ENCODE data around the gene RPL7A.

The RPL7A gene

DNA sequence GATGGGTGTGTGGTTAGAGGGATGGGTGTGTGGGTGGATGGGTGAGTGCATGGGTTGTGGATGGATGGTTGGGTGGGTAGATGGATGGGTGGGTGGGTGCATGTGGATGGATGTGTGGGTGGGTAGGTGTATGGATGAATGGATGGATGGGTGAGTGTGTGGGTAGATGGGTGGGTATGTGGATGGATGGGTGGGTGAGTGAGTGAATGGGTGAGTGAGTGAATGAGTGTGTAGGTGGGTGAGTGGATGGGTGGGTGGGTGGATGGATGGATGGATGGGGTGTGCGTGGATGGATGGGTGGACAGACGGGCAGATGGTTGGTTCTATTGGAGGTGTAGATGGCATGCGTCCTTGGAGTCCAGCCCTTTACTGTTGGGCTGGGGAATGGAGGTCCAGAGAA is 45.4 kb downstream of the RPL7A start:
- no peak overlapping the region for H3K4me3 ChIP-seq (ENCODE audit: low read depth, low read length)
- TF ChIP-seq, protein P1, sequence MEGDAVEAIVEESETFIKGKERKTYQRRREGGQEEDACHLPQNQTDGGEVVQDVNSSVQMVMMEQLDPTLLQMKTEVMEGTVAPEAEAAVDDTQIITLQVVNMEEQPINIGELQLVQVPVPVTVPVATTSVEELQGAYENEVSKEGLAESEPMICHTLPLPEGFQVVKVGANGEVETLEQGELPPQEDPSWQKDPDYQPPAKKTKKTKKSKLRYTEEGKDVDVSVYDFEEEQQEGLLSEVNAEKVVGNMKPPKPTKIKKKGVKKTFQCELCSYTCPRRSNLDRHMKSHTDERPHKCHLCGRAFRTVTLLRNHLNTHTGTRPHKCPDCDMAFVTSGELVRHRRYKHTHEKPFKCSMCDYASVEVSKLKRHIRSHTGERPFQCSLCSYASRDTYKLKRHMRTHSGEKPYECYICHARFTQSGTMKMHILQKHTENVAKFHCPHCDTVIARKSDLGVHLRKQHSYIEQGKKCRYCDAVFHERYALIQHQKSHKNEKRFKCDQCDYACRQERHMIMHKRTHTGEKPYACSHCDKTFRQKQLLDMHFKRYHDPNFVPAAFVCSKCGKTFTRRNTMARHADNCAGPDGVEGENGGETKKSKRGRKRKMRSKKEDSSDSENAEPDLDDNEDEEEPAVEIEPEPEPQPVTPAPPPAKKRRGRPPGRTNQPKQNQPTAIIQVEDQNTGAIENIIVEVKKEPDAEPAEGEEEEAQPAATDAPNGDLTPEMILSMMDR (IDR thresholded peaks at IDR 0.05; ENCODE audit: low read depth, low read length): no peak

DNA sequence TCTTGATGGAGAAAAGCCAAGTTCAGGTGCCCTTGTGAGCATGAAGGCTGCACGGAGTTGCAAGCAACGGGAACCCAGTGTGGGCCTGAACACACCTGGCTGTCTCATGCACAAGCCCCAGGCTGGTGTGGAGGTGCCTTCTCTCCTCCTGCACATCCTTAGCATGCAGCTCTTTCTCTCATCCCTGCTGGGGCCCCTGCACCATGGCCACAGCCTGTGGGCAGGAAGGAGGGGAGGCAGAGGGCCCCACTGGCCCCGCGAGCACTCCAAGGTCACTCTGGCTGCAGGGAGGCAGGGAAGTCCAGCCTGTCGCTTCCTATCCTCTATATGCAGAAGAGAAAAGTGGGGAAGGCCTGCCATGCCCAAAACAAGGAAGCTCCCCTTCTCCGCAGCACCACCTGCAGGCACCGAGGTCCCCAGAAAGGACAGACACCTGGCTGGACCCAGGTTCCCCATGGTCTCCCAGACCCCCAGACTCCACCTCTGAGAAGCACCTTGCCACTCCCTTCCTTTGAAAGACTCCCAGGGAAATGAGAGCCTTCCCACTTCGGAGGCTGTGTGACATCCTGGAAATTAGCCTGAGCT is 46.8 kb downstream of the RPL7A start:
- TF ChIP-seq, protein P1 (IDR thresholded peaks at IDR 0.05; ENCODE audit: low read depth, low read length): no peak
- no peak overlapping the region for H3K4me3 ChIP-seq (ENCODE audit: low read depth, low read length)

DNA sequence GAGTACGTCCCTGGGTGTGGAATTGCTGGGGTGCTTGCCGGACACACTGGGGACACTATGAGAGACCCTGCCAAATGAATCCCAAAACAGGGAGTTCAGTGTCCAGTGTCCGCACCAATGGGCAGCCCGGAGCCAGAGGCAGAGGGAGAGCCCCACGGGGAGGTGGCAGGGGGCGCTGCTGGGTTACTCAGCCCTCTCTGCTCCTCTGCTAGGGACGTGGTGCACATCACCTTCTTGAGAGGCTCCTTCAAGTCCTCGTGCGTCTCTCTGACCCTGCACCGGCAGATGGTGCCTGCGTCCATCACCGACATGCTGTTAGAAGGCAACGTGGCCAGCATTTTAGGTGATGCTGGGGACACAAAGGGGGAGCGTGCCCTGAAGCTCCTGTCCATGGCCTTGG is 48.9 kb downstream of the RPL7A start:
- no peak overlapping the region for H3K4me3 ChIP-seq (ENCODE audit: low read depth, low read length)
- TF ChIP-seq, protein P1 (IDR thresholded peaks at IDR 0.05; ENCODE audit: low read depth, low read length): peak; percentile 45

DNA sequence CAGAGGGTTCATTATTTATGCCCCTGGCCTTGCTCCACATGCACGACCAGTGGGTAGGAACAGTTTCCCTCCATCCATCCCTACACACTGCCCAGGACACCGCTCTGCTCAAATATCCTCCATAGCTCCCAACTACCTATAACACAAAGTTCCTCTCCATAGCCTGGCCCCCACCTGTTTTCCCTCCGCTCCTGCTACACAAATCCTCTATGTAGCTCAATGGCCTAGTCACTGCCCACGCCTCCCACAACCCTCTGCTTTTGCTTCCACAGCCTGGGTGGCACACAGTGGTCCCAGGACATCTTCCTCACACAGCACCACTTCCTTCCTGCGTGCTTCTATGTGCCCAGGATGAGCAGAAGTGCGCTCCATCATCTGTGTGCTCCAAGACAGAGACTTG is 49.4 kb downstream of the RPL7A start:
- TF ChIP-seq, protein P1 (IDR thresholded peaks at IDR 0.05; ENCODE audit: low read depth, low read length): no peak

DNA sequence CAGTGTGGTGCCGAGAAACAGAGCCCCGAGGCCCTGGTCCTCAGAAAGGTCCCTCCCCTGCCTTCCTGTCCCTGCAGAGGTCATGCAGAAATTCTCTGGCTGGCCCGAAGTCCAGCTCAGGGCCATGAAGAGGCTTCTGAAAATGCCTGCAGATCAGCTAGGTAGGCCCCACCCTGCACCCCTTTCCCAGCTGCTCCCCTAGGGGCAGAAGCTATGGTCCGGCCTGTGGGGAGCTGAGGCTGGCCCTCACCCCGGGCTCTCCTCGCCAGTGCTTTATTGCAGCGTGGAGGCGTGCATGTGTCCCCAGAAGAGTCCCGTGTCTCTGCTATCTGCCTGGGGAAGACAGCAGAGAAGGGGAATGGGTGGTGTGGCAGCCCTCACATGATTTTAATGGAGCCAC is 49.9 kb downstream of the RPL7A start:
- no peak overlapping the region for H3K4me3 ChIP-seq (ENCODE audit: low read depth, low read length)
- TF ChIP-seq, protein P1 (IDR thresholded peaks at IDR 0.05; ENCODE audit: low read depth, low read length): no peak

More for the DNA sequence above, 49.4 kb downstream of the RPL7A start:
- no peak overlapping the region for H3K4me3 ChIP-seq (ENCODE audit: low read depth, low read length)

DNA sequence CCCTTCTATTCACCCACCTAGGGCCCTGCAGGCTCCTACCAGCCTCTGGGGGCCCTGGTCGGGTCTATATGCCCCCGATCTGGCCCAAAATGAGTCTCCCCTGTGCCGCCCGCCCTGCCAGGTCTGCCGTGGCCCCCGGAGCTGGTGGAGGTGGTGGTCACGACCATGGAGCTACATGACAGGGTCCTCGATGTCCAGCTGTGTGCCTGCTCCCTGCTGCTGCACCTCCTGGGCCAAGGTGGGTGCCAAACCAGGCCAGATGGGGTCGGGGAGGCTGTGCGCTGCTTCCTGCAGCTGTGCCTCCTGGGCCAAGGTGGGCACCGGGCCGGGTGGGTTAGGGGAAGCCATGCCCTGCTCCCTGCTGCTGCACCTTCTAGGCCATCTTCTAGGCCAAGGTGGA is 52.3 kb downstream of the RPL7A start:
- H3K4me3 ChIP-seq (ENCODE audit: low read depth, low read length): no peak overlapping the region
- TF ChIP-seq, protein P1 (IDR thresholded peaks at IDR 0.05; ENCODE audit: low read depth, low read length): no peak
